Small intestine (tissue), 4 donors: ENCODE measurements around the gene ZNF785. TPM values are rescaled to one million over a fixed set of nuclear protein-coding genes. Genes with fewer than 3 reads are reported as not detected.

Source experiments
- polyA plus RNA-seq, 4 donors: library from polyadenylated mRNA; stranded (reverse) in 3 of 4; unstranded in 1 of 4; fragments of 200-250 nt in 3 of 4; fragments of 120-200 nt in 1 of 4; gene quantifications; one replicate each; pipeline versions ENCODE4 v1.2.1 to v1.2.3, GENCODE V29; 2013
- donor health status: healthy with polysubstance abuse.
- donor health status: Bipolar disorder and iron deficiency.
- donor health status: healthy.

The ZNF785 gene
- polyA plus RNA-seq, 4 donors, result 1.9 to 20.4 (median 4.1) TPM

Other genes starting within 250 kb of the ZNF785 start
- 10 to 100 TPM; 30.0 to 43.5 (median 39.9) TPM for gene CD2BP2, start 230.4 kb downstream of the ZNF785 start, polyA plus RNA-seq
- gene TBC1D10B, start 215.2 kb downstream of the ZNF785 start, polyA plus RNA-seq, result 10 to 100 TPM; 30.8 to 46.1 (median 41.9) TPM
- gene MYL11, start 210.9 kb downstream of the ZNF785 start, polyA plus RNA-seq, result 10 to 100 TPM in 1 of 4 donors, 1 to 10 TPM in 1, under 1 TPM in 1, not detected in 1; 0.82 to 26.3 (median 1.9) TPM
- 10 to 100 TPM in 1 of 4 donors, 1 to 10 TPM in 3; 4.8 to 21.1 (median 6.4) TPM for gene SEPTIN1, start 203.1 kb downstream of the ZNF785 start, polyA plus RNA-seq
- gene ZNF48, start 190.3 kb downstream of the ZNF785 start, polyA plus RNA-seq, result 1 to 10 TPM; 1.6 to 7.0 (median 3.9) TPM
- gene ZNF771, start 178.1 kb downstream of the ZNF785 start, polyA plus RNA-seq, result 1 to 10 TPM; 2.5 to 5.3 (median 3.6) TPM
- 100 to 1,000 TPM in 1 of 4 donors, 10 to 100 TPM in 3; 42.4 to 116 (median 58.9) TPM for gene DCTPP1, start 155.7 kb downstream of the ZNF785 start, polyA plus RNA-seq
- gene SEPHS2, start 139.8 kb downstream of the ZNF785 start, polyA plus RNA-seq, result 100 to 1,000 TPM in 3 of 4 donors, 10 to 100 TPM in 1; 76.9 to 349 (median 175) TPM
- 1 to 10 TPM; 1.1 to 4.1 (median 2.6) TPM for gene ITGAL, start 113.0 kb downstream of the ZNF785 start, polyA plus RNA-seq
- 10 to 100 TPM; 42.7 to 71.6 (median 52.6) TPM for gene ZNF768, start 59.1 kb downstream of the ZNF785 start, polyA plus RNA-seq
- gene ZNF747, start 50.8 kb downstream of the ZNF785 start, polyA plus RNA-seq, result 10 to 100 TPM in 1 of 4 donors, 1 to 10 TPM in 3; 7.6 to 10.6 (median 8.8) TPM
- gene ZNF764, start 27.3 kb downstream of the ZNF785 start, polyA plus RNA-seq, result 10 to 100 TPM in 1 of 4 donors, 1 to 10 TPM in 3; 5.4 to 23.0 (median 6.2) TPM
- 10 to 100 TPM; 14.9 to 46.7 (median 24.4) TPM for gene ZNF688, start 14.0 kb downstream of the ZNF785 start, polyA plus RNA-seq
- gene ZNF689, start 24.7 kb upstream of the ZNF785 start, polyA plus RNA-seq, result 1 to 10 TPM; 5.7 to 8.9 (median 7.0) TPM
- 100 to 1,000 TPM in 2 of 4 donors, 10 to 100 TPM in 2; 32.1 to 131 (median 82.5) TPM for gene PRR14, start 65.3 kb upstream of the ZNF785 start, polyA plus RNA-seq
- 10 to 100 TPM; 36.2 to 94.6 (median 47.6) TPM for gene FBRS, start 72.7 kb upstream of the ZNF785 start, polyA plus RNA-seq
- gene SRCAP, start 113.5 kb upstream of the ZNF785 start, polyA plus RNA-seq, result 10 to 100 TPM in 2 of 4 donors, 1 to 10 TPM in 2; 1.6 to 36.8 (median 13.7) TPM
- 10 to 100 TPM; 31.2 to 46.5 (median 35.7) TPM for gene PHKG2, start 162.7 kb upstream of the ZNF785 start, polyA plus RNA-seq
- gene CFAP119, start 176.4 kb upstream of the ZNF785 start, polyA plus RNA-seq, result 1 to 10 TPM; 2.4 to 6.5 (median 5.1) TPM
- gene RNF40, start 176.6 kb upstream of the ZNF785 start, polyA plus RNA-seq, result 10 to 100 TPM; 55.9 to 84.9 (median 58.1) TPM
- gene ZNF629, start 201.5 kb upstream of the ZNF785 start, polyA plus RNA-seq, result 10 to 100 TPM in 1 of 4 donors, 1 to 10 TPM in 3; 3.4 to 17.5 (median 5.8) TPM